IgD-negative memory B cell (primary cell): ENCODE data around the gene PACRG. TPM values are rescaled to one million over a fixed set of nuclear protein-coding genes. Genes with fewer than 3 reads are reported as not detected.

Experiments used
- H3K27ac Mint-ChIP-seq, 3 donors: one replicate each; pipeline ENCODE4 v1.8.0; 2020 to 2022; ENCODE audit warnings: mild to moderate bottlenecking in 3 of 3, mixed read lengths in 3 of 3, moderate library complexity in 1 of 3
- H3K27me3 Mint-ChIP-seq: one replicate; pipeline ENCODE4 v1.8.0; 2021; ENCODE audit warnings: mixed read lengths
- H3K36me3 Mint-ChIP-seq: one replicate; pipeline ENCODE4 v1.8.0; 2020; ENCODE audit warnings: mild to moderate bottlenecking, mixed read lengths
- H3K4me1 Mint-ChIP-seq, 3 donors: one replicate each; pipeline ENCODE4 v1.8.0; 2020 to 2022; ENCODE audit warnings: mixed read lengths in 3 of 3, mild to moderate bottlenecking in 1 of 3
- H3K4me3 Mint-ChIP-seq, 4 donors: one replicate each; pipeline ENCODE4 v1.8.0; 2020 to 2022; ENCODE audit warnings: mild to moderate bottlenecking in 4 of 4, mixed read lengths in 4 of 4, moderate library complexity in 3 of 4
- H3K9me3 Mint-ChIP-seq, 3 donors: one replicate each; pipeline ENCODE4 v1.8.0; 2020 to 2021; ENCODE audit warnings: mixed read lengths in 3 of 3, mild to moderate bottlenecking in 1 of 3
- polyA plus RNA-seq: library from polyadenylated mRNA; unstranded; fragments of 300-500 nt; fragmentation: Illumina TruSeq; gene quantifications from one replicate; pipeline ENCODE4 v1.2.3, GENCODE V29; 2021

Gene PACRG
- polyA plus RNA-seq, 1 donor from 2014 or later, result not detected

DNA sequence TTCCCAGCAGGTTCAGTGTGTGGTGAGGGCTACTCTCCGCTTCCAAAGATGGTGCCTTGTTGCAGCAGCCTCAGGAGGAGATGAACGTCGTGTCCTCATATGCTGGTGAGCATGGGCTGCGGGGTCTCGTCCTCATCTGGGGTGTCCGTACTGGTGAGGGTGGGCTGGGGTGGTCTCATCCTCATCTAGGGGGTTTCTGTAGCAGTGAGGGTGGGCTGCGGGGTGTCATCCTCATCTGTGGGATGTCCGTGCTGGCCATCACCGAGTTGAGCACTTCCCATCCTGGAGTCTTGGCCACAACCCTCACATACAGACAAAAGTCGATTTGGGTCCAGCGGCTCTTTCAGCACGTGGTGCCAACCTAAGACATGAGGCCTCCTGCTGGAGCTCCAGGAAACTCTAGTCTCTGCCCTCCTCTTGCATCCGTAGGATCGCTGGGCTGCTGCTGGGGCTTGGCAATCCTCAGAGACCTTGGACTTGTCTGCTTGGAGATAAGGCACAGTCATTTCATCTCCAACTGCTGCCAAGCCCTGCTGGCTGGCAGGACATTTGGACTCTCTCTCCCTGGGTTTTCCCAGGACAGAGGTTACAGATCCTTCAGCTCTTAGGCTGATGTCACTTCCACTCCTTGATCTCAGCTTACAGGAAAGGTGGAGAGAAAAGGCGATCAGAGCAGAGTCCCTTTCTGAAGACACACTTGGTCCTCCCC, 160.4 kb downstream of the PACRG start:
- H3K9me3 Mint-ChIP-seq, result no peaks in the 10 kb centered on the region
- H3K36me3 Mint-ChIP-seq, result no peaks in the 10 kb centered on the region
- H3K27ac Mint-ChIP-seq, result no peak overlapping the region
- no peak overlapping the region for H3K4me3 Mint-ChIP-seq
- no peaks in the 10 kb centered on the region for H3K27me3 Mint-ChIP-seq
- no peaks in the 10 kb centered on the region for H3K4me1 Mint-ChIP-seq

DNA sequence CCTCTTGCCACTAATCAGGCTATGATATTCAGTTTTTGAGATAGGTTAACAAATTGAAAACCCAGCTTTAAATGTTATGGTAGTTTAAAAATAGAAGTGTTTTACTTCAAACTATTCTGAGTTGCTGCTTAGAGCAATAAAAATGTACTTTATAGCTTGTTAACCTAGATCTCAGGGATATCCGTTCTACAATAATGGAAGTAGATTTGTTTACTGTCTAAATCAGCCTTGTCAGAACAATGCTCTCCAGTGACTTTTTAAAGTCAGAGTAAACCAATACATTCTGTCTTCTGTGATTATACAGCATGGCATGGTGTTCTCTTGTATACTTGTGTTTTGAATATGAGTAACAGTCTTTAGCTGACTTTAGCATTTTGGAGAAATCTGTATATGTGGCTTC, 161.5 kb downstream of the PACRG start:
- Mint-ChIP-seq H3K27ac (no peak overlapping the region), H3K27me3 (no peaks in the 10 kb centered on the region), H3K4me1 (no peaks in the 10 kb centered on the region), H3K36me3 (no peaks in the 10 kb centered on the region), H3K4me3 (no peak overlapping the region), H3K9me3 (no peaks in the 10 kb centered on the region)

DNA sequence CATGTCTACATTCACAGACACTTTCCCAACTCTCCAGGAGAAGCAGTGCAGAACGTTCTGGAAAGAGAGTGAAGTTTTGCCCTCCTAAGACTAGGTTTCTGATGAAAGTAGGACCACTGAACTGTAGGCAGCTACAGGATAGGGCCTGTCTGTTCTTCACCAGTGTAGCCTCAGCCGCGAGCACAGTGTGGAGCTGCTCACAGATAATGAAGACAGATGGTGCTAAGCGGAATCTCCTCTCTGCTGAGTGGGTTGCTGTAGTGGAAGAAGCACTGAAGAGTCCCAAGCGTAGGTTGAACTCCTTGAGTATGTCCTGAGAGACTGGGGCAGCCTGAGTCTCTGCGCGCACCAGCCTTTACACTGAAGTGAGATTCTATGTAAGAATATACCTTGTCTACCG, 170.2 kb downstream of the PACRG start:
- Mint-ChIP-seq H3K36me3 (no peaks in the 10 kb centered on the region), H3K4me3 (no peak overlapping the region), H3K27ac (no peak overlapping the region), H3K27me3 (peaks cover 2% of the 10 kb centered on the region), H3K9me3 (peaks cover 0 to 2% (median 0%) of the 10 kb centered on the region in 3 donors), H3K4me1 (no peaks in the 10 kb centered on the region)

DNA sequence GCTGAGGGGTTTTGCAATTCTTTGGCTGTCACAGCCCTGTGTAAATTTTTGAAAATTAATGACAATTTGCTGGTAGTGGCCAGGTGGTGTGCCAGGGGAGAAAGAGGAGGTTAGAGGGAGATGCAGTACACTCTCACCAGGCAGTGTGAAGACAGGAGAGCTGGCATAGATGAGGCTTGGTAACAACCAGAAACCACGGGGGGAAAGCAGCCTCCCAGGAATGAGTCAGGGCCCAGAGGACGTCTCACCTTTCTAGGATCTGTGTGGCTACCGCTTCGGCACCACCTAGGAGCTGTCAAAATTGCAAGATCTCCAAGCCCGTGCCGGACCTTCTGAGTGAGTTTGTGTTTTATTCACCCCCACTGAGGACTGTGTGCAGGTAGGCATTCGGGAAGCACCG, 171.4 kb downstream of the PACRG start:
- H3K4me3 Mint-ChIP-seq, result no peak overlapping the region
- H3K36me3 Mint-ChIP-seq, result no peaks in the 10 kb centered on the region
- peaks cover 0 to 2% (median 0%) of the 10 kb centered on the region in 3 donors for H3K9me3 Mint-ChIP-seq
- no peaks in the 10 kb centered on the region for H3K4me1 Mint-ChIP-seq
- H3K27ac Mint-ChIP-seq, result no peak overlapping the region
- peaks cover 2% of the 10 kb centered on the region for H3K27me3 Mint-ChIP-seq

DNA sequence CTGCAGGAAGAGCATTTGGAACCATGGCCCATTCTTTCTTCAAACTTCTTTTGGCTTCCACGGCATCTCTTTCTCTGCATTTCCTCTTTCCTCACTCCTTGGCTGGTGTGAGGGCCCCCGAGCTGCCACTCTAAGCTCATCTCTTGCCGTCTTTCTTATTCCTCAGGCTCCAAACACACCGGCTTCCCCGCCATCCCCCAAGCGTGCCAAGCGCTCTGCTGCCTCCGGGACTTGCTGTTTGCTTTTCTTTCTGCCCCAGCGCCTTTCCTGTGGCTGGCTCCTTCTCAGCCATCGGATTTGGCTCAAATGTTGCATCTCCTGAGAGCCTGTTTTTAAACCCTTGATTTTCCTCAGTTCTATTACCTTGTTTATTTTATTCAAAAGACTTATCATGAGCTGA, 172.7 kb downstream of the PACRG start:
- no peaks in the 10 kb centered on the region for H3K4me1 Mint-ChIP-seq
- peaks cover 2% of the 10 kb centered on the region for H3K27me3 Mint-ChIP-seq
- no peak overlapping the region for H3K27ac Mint-ChIP-seq
- peaks cover 0 to 2% (median 0%) of the 10 kb centered on the region in 3 donors for H3K9me3 Mint-ChIP-seq
- no peak overlapping the region for H3K4me3 Mint-ChIP-seq
- H3K36me3 Mint-ChIP-seq, result no peaks in the 10 kb centered on the region

DNA sequence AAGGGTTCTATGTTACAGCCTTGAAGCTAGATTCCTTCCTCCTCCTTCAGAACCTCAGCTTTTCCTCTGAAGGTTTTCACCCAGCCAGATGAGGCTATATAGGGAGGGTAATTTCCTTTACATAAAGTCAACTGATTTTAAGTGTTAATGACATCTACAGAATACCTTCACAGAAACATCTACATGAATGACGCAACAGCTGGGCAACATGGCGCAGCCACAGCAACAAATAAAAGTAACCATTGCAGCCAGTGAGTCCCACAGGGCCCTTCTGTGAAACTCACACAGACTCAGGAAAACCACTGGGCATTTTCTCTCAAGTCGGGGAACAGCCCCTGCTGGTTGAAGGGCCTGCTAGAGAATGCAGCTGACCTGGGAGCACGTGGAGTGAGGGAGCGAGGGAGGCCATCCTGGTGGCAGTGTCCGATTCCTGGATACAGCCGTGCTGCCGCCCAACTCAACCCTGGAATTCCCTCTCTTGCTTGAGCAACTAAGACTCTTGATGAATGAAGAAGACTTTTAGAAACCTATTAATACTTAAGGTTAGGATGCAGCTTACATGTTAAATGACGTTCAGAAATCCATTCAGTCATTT, 176.4 kb downstream of the PACRG start:
- no peak overlapping the region for H3K27ac Mint-ChIP-seq
- H3K9me3 Mint-ChIP-seq, result peaks cover 0 to 5% (median 0%) of the 10 kb centered on the region in 3 donors
- no peaks in the 10 kb centered on the region for H3K36me3 Mint-ChIP-seq
- H3K27me3 Mint-ChIP-seq, result peaks cover 2% of the 10 kb centered on the region
- no peak overlapping the region for H3K4me3 Mint-ChIP-seq
- no peaks in the 10 kb centered on the region for H3K4me1 Mint-ChIP-seq

DNA sequence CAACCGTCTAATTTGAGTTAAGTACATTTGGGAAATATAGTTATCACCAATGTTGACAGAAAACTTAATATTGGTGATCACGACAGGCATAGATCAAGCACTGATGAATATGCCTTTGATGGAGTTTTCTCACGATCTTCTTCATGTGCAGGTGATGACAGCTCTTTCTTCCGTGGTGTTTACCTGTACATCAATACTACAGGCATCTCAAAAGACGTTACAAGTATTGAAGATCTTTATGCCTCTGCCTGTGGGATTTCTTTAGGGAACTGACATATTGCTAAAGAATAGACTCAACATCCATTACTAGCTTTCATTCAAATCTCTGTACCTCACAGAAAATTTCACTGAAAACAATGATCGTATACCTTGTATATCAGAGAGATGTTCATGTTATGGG, 178.7 kb downstream of the PACRG start:
- Mint-ChIP-seq H3K27me3 (no peaks in the 10 kb centered on the region), H3K9me3 (peaks cover 0 to 4% (median 0%) of the 10 kb centered on the region in 3 donors), H3K4me1 (no peaks in the 10 kb centered on the region), H3K36me3 (no peaks in the 10 kb centered on the region), H3K4me3 (no peak overlapping the region), H3K27ac (no peak overlapping the region)

DNA sequence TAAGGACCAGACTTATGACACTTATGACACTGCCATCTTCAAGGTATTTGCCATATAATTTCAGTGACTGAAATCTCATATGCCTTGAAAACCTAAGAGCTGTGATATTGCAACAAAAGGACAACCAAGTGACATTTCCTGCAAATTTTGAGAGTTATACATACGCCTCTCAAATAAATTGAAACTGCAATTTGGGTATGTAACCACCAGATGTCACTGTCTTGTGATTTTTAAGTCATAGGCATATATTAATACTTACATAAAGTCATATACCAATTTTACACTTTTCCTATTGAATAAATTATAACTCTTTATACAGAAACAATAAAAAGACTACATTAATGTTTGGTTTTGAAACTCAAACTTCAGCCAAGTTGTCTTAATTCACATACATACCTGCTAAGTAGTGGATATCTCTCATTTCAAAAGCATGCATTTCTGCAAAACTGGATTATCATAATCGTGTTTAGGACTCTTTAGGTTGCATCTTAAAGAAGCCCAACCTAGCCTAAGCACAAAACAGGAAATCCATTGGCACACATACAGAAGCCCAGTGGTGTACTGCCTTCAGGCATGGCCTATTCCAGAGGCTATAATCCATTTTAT, 180.2 kb downstream of the PACRG start:
- Mint-ChIP-seq H3K27ac (no peak overlapping the region), H3K4me3 (no peak overlapping the region), H3K27me3 (no peaks in the 10 kb centered on the region), H3K9me3 (peaks cover 0 to 4% (median 0%) of the 10 kb centered on the region in 3 donors), H3K36me3 (no peaks in the 10 kb centered on the region), H3K4me1 (no peaks in the 10 kb centered on the region)

DNA sequence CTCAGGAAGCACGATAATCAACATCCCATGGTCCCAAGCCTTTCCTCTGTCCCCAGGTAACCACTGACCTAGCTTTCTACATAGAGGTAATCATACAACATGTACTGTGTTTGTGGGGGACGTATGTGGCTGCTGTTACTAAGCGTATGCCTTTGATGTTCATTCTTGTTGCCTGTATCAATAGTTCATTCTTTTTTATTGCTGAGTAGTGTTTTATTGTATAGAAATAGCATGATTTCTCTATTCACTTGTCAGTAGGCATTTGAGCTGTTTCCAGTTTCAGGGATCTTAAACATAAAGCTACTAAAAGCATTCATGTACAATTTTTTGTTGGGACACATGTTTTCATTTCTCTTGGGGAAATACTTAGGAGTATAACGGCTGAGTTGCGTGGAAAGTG, 185.4 kb downstream of the PACRG start:
- Mint-ChIP-seq H3K27me3 (no peaks in the 10 kb centered on the region), H3K36me3 (peaks cover 1% of the 10 kb centered on the region), H3K27ac (no peak overlapping the region), H3K4me3 (no peak overlapping the region), H3K4me1 (no peaks in the 10 kb centered on the region), H3K9me3 (peaks cover 2 to 4% (median 3%) of the 10 kb centered on the region in 3 donors)

DNA sequence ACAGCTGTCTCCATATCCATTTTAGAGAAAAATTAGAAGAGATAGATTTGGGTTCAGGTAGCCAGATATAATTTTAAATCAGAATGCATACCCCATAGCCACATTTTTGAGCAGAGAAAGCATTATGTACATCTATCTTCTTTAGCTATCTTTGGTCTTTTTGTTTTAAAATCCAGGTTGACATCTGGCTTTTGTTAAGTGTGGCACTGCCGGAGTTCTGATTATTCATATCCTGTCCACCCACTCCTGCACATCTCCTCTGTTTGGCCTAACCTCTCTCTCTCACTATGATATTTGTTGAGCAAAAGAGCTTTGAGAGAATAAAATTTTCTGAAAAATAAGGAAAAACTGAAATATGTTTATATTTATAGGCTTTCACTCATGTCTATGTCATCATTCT, 189.7 kb downstream of the PACRG start:
- Mint-ChIP-seq H3K27ac (no peak overlapping the region), H3K36me3 (peaks cover 1% of the 10 kb centered on the region), H3K27me3 (no peaks in the 10 kb centered on the region), H3K4me1 (no peaks in the 10 kb centered on the region), H3K4me3 (no peak overlapping the region), H3K9me3 (peaks cover 0 to 3% (median 2%) of the 10 kb centered on the region in 3 donors)

DNA sequence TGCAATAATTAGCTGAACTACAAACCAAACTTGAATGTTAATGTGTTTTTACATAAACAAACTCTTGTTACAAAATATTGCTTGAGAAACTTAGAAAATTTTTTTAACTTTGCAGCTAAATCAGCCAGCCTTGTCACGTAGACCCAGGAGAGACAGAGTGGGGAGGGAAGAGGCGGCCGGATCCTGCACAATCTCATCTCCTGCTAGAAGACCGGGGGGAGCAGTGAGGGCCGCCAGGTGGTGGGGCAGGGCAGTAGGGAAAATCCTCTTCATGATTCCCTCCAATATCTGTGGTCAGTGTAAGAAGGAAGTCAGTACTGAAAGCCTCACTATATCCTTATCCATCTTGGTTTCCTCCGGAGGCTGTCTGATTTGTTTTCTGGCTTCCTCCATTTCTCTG, 193.3 kb downstream of the PACRG start:
- H3K27ac Mint-ChIP-seq, result no peak overlapping the region
- peaks cover 9 to 16% (median 14%) of the 10 kb centered on the region in 3 donors for H3K9me3 Mint-ChIP-seq
- H3K4me3 Mint-ChIP-seq, result no peak overlapping the region
- H3K27me3 Mint-ChIP-seq, result no peaks in the 10 kb centered on the region
- peaks cover 1% of the 10 kb centered on the region for H3K36me3 Mint-ChIP-seq
- no peaks in the 10 kb centered on the region for H3K4me1 Mint-ChIP-seq

DNA sequence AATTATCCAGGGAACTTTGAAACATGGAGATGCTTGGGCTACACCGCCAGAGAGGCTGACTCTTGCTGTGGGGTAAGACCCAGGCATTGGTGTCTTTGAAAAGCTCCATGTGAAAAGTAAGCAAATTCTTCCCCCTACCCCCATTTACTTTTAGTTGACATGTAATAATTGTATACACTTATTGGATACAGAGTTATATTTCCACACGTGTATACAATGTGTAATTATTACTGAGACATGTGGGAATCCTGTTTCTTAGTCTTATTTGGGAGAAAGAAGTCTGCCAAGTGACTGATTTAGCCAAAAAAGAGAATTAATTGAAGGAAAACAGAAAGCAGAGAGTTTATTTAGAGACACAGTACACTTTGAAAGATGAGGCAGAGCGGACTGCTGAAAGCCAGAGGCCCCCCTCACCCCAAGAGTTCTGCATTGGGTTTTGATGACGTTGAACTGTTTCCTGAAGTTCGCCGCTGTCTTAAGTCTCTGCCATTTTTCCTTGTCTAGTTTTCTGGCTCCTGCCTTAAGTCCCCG, 193.8 kb downstream of the PACRG start:
- H3K27ac Mint-ChIP-seq, result no peak overlapping the region
- peaks cover under 1% of the 10 kb centered on the region for H3K36me3 Mint-ChIP-seq
- H3K9me3 Mint-ChIP-seq, result peaks cover 6 to 19% (median 12%) of the 10 kb centered on the region in 3 donors
- H3K4me3 Mint-ChIP-seq, result no peak overlapping the region
- no peaks in the 10 kb centered on the region for H3K4me1 Mint-ChIP-seq
- no peaks in the 10 kb centered on the region for H3K27me3 Mint-ChIP-seq

DNA sequence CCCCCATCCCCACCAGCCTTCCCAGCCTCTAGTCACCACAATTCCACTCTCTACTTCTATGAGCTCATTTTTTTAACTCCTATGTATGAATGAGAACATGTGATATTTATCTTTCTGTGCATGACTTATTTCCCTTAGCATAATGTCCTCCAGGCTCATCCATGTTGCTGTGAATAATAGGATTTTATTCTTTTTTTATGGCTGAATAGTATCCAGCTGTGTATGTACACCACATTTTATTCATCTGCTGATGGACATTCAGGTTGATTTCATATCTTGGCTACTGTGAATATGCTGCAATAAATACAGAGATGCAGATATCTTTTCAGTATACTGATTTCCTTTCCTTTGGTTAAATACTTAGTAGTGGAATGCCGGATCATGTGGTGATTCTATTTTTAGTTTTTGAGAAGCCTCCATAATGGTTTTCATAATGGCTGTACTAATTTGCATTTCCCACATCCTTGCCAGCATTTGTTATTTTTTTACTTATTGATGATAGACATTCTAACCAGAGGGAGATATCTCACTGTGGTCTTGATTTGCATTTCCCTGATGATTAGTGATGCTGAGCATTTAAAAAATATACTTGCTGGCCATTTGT, 194.9 kb downstream of the PACRG start:
- Mint-ChIP-seq H3K36me3 (no peaks in the 10 kb centered on the region), H3K27ac (no peak overlapping the region), H3K9me3 (peaks cover 12 to 19% (median 17%) of the 10 kb centered on the region in 3 donors), H3K4me3 (no peak overlapping the region), H3K27me3 (no peaks in the 10 kb centered on the region), H3K4me1 (no peaks in the 10 kb centered on the region)

DNA sequence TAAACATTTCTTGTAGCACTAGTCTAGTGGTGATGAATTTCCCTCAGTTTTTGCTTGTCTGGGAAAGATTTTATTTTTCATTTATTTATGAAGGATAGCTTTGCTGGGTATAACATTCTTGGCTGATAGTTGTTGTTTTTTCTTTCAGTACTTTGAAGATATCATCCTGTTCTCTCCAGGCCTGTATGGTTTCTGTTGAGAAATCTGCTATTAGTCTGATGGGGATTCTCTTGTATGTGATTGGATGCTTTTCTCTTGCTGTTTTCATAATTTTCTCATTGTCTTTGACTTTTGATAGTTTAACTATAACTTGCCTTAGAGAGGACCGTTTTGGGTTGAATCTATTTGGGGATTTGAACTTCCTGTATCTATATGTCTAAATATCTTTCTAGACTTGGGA, 207.1 kb downstream of the PACRG start:
- Mint-ChIP-seq H3K4me3 (no peak overlapping the region), H3K27me3 (no peaks in the 10 kb centered on the region)

DNA sequence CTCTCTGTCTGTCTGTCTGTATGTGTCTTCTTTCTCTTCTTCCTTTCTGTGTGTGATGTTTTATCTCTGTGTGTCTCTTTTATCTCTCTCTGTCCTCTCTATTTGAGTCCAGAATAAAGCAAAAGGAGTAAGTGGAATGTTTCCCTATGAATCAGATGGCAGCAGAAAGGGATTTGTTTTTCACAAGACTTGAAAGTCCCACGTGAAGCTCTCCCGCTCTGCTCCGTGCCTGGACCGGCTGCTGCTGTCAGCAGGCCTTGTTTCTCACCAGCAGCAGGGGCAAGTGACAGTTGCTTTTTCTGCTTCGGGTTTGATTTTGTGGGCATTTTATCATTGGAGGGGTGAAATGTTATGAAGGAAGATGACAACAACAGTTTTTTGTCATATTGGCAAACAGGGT, 212.7 kb downstream of the PACRG start:
- H3K4me1 Mint-ChIP-seq, result no peaks in the 10 kb centered on the region
- peaks cover 5 to 15% (median 14%) of the 10 kb centered on the region in 3 donors for H3K9me3 Mint-ChIP-seq
- no peaks in the 10 kb centered on the region for H3K36me3 Mint-ChIP-seq
- no peak overlapping the region for H3K4me3 Mint-ChIP-seq
- H3K27me3 Mint-ChIP-seq, result no peaks in the 10 kb centered on the region
- no peak overlapping the region for H3K27ac Mint-ChIP-seq

More for the DNA sequence above, 207.1 kb downstream of the PACRG start:
- H3K9me3 Mint-ChIP-seq, result peaks cover 13 to 18% (median 14%) of the 10 kb centered on the region in 3 donors
- no peak overlapping the region for H3K27ac Mint-ChIP-seq
- H3K36me3 Mint-ChIP-seq, result no peaks in the 10 kb centered on the region
- H3K4me1 Mint-ChIP-seq, result no peaks in the 10 kb centered on the region
